ENCODE results near the gene AGMO.

The AGMO gene

GRCh38 chr7:15225981-15226380 lies 335.8 kb downstream of the AGMO start:
- FAIRE-seq (peak; percentile 73), DNase-seq (ENCODE audit: insufficient read length, low spot score) (no peak)
- TF ChIP-seq CTCF (IDR thresholded peaks at IDR 0.05; ENCODE audit: insufficient read depth, missing control alignments) = no peak

GRCh38 chr7:15219758-15220157 lies 342.1 kb downstream of the AGMO start:
- DNase-seq (ENCODE audit: insufficient read length, low spot score) (no peak), FAIRE-seq (peak; percentile 95)
- TF ChIP-seq CTCF (IDR thresholded peaks at IDR 0.05; ENCODE audit: insufficient read depth, missing control alignments) = no peak

- DNase-seq (ENCODE audit: insufficient read length, low spot score) = no peak
- no peak for FAIRE-seq
- TF ChIP-seq CTCF (IDR thresholded peaks at IDR 0.05; ENCODE audit: insufficient read depth, missing control alignments) = no peak
Observed at GRCh38 chr7:15218261-15218660, 343.6 kb downstream of the AGMO start.

GRCh38 chr7:15215616-15216015 lies 346.2 kb downstream of the AGMO start:
- FAIRE-seq (no peak), DNase-seq (ENCODE audit: insufficient read length, low spot score) (no peak)
- TF ChIP-seq CTCF (IDR thresholded peaks at IDR 0.05; ENCODE audit: insufficient read depth, missing control alignments) = no peak

GRCh38 chr7:15214976-15215375 lies 346.8 kb downstream of the AGMO start:
- FAIRE-seq (no peak), DNase-seq (ENCODE audit: insufficient read length, low spot score) (no peak)
- no peak for TF ChIP-seq CTCF (IDR thresholded peaks at IDR 0.05; ENCODE audit: insufficient read depth, missing control alignments)

- no peak for FAIRE-seq
- no peak for TF ChIP-seq CTCF (IDR thresholded peaks at IDR 0.05; ENCODE audit: insufficient read depth, missing control alignments)
- no peak for DNase-seq (ENCODE audit: insufficient read length, low spot score)
Observed at GRCh38 chr7:15213093-15213492, 348.7 kb downstream of the AGMO start.

- no peak for DNase-seq (ENCODE audit: insufficient read length, low spot score)
- FAIRE-seq = no peak
- no peak for TF ChIP-seq CTCF (IDR thresholded peaks at IDR 0.05; ENCODE audit: insufficient read depth, missing control alignments)
Observed at GRCh38 chr7:15209429-15209828, 352.4 kb downstream of the AGMO start.

Data from D721Med (cell line).